NCI-H2107 (cell line): ENCODE data around the gene CASP3.

ENCODE experiments used
- DNase-seq: peaks from one replicate; lab custom pipeline; 2025; lab: John Stamatoyannopoulos, UW

CASP3 gene

DNA sequence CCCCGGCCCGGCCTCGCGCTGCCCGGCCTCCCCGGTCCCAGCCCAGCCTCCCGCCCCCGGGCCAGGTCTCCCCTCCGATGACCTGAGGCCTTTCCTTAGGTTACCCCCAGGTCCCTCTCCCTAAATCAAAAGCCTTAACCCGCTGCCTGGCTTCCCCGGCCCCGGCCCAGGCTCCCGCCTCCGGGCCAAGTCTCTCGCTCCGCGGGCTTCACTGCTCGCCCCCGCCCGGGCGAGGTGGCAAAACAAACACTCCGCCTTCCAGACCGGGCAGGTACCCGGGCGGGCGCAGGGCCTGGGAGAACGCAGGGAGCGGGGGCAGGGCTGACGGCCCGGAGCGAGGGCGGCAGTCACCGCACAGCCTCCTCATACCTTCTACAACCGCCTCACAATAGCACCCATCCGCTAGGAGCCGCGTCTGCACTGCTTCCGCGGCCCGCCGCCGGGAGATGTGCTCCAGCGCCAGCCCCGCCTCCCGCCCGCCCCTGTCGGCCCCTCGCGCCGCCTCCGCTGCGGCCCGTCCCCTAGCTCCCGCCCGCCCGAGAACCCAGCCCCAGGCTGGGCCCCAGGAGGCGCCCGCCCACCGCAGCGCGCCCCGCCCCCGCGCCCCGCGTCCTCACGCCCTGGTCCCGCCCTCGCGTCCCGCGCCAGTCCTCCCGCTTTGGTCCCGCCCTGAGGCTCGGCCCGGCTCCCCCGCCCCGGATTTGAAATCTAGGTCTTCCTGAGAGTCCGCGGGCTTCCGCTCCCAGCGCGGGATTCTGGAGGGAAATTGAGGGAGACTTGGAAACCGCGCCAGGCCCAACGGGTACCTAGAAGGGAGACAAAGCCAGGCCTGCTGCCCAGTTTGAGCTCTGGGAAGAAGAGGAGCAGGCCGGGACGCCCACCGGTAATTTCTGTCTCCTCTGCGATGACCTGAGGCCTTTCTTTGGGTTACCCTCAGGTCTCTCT lies at the start of gene CASP3, which contains the start of gene PRIMPOL:
Gene CASP3 (minus strand): TSS at position 422 of the 945 bp plus-strand sequence. CDS start 10,994 bp downstream, outside the sequence.
Gene PRIMPOL (plus strand): TSS at position 713 of the 945 bp plus-strand sequence. CDS start 7,403 bp downstream, outside the sequence.
- peak; percentile 85 for DNase-seq

DNA sequence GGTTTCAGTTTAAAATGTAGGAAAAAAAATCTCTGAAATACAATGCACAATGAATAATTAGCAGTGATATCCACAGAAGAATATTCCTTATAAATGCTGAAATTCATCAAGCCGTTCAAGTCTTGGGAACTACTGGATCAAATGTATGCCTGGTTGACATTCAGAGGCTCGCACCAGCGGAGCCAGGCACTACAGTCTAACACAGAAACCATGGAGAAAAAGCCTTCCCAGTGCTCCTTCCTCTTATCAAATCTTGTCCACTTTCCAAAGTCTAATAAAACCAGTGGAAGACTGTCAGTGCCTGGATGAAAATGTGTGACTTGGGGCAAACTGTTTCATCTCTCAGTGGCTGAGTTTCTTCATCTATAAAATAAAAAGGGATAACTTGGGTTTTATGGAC lies 48.7 kb upstream of the CASP3 start:
- DNase-seq: no peak

DNA sequence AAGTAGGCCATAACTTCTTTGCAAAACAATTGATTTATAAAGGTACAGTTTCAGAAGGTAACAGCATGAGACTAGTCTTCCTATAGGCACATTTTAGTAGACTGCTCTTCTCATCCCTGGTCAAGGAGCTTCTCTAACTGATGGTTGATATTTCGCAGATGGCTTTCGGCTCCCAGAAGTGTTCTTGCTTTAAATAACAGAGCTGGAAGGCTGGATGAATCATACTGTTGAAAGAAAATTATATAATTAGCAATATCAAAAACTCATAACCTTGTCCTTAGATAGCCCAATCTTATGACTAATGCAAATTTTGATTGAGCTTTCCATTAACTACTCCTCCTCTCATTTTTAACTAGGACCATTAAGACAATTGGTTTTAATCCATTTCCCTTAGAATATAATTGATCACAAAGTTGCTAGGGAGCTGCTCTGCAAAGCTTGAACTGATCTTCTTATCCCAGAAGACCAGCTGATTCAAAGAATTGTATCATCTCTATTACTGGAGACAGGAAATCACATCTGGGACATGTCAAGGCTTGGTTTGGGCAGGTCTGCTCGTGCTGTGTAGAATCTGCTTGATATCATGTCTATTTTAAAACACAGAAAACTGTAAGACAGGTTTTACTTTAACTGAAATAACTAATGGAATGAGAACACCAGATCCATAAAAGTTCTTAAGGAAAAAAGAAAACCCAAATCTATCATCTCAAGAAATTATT lies 46.1 kb upstream of the CASP3 start:
- DNase-seq: no peak

DNA sequence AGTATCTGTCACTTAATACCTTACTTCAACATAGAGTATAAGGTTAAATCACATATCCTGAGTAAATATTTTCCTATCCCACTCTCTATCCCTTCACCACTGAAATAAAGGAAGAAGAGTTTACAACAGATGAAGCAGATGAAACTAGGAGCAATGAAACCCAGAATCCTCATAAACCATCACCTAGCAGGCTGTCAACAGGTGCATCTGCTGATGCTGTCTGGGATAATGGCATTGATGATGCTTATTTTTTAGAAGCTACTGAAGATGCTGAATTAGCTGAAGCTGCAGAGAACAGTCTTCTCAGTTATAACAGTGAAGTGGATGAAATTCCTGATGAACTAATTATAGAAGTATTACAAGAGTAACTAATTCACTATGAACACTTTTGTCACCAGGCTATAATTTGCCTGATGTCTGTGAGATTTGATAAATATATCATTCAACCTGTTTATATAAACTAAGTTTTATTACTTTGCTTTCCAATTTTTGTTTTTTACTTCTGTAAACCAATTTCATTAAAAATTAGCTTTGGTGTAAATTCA lies 45.2 kb upstream of the CASP3 start:
- DNase-seq: no peak

DNA sequence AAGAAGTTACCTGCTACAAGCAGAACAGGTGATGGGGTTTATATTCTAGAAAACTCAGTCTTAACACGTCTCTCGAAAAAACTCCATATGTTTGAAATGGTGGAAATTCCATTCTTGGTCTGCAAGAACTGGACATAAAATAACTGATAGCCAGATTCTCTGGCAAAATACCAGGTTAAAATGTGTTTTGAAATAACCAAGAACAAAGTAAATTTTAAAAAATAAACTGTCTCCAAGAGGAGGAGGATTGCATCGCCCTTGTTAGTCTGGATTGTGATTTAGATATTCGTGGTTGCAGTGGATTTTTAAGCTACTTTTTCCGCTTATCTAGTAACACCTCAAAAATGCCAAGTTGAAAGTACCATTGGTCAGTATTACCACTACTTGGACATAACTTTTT lies 43.8 kb upstream of the CASP3 start:
- DNase-seq: no peak

DNA sequence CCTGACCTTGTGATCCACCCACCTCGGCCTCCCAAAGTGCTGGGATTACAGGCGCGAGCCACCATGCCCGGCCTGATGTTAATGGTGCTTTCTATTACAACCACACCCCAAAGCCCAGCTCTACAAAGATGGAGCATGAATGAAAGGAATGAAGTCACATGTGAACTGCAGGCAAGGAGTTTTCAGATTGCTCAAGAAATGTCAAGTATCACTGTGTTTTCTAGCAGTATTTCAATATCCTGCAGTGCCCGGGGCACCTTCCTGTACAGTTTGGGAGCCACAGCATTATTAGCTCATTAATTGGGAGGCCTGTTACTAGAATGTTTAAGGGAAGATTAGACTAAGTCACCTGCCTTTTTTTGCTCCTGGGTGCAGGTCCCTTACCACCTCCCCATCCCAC lies 40.4 kb upstream of the CASP3 start:
- no peak for DNase-seq

DNA sequence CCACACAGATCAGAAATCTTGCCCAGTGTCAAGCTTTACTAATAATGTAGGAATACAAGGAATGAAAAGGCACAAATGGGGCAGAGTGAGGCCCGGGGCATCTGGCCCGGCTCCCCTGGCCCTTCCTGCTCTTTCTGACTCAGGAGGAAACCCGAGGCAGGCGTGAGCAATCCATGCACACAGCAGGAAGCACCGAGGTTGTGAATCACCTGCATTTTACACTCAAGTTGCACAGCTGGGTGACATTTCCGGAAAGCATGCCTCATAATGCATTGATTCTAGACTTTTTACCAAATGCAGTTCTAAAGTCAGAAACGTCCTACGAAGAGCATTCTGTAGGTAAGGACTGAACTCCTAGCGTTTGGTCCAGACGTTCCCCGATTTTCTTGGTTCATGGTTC lies 39.2 kb upstream of the CASP3 start:
- no peak for DNase-seq

DNA sequence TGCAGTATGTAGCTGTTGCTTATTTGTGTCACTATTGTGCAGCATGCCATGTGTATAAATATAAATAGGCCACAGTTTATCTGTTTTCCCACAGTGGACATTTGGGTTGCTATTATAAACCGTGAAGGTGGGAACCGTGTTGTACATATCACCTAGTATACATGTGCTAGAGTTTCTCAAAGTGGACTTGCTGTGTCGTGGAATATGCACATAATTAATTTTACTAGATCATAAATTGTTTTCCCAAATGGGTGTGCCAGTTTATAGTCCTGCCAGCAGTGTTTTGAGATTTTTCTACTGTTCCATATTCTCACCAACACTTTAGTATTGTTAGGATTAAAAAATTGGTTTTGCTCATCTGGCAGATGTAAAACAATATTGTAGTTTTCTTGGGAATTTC lies 38.8 kb upstream of the CASP3 start:
- no peak for DNase-seq

DNA sequence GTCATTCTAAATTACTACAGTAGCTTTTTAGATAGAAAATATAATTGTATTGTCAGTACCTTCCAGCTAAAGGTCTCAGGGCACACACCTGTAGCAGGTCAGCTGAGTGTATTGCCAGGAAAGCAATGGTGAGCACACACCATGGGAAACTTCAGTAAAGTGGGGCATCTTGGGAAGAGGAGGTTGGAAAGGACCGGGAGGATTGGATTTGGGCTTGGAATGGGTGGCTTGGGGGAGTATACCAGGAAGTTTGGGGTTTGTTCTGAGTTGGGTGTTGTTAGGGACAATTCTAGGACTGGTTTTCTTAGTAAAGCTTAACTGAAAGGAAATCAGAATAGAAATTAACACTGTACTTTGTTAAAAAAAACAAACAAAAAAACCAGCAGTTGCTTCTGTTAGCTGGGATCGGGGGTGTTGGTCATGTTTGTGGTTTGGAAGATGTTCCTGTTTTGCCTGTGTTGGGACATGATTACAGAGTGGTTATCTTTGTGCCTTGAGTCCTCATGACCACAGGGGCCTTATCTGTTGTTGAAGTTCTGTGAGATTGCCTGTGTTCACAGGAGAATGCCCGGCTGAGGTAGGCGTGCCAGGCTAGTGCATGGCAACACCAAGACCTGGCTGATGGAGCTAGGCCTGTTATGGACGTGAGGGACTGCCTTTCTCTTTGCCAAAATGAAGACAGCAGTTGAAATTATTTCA lies 35.4 kb upstream of the CASP3 start:
- DNase-seq: no peak

DNA sequence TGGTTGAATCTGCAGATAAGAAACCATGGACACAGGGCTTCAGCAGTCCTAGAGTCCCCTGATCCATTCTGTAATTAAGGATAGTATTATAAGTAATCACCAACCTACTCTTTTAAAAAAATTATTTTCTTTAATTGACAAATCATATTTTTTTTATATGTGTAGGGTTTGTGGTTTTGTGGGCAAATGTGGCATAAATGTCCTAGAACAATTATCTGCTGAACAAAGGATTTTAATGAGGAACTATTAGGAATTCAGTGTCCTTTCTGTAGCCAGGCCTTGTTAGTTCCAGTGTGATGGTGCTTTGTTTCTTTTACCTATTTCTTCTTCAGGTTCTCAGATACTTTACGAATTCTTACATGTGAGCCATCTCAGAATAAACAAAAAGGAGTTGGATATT lies 32.7 kb upstream of the CASP3 start:
- DNase-seq: no peak

DNA sequence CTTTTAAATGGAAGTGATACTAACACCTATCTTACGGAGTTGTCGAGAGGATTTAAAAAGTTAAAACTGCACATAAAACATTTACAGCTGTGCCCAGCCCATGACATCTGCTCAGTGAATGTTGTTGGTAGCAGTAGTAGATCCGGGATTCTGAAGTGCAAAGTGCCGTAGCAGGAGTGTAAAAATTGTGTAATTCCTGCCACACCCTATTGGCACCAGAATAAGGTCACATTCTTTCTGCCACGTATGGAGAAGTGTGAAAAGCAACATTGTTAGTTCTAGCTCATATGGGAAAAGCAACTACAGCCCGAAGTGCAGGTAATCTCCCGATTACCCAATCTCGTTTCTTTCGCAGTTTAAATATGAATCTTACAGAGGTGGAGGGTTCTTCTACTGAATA lies 31.5 kb upstream of the CASP3 start:
- DNase-seq: no peak

DNA sequence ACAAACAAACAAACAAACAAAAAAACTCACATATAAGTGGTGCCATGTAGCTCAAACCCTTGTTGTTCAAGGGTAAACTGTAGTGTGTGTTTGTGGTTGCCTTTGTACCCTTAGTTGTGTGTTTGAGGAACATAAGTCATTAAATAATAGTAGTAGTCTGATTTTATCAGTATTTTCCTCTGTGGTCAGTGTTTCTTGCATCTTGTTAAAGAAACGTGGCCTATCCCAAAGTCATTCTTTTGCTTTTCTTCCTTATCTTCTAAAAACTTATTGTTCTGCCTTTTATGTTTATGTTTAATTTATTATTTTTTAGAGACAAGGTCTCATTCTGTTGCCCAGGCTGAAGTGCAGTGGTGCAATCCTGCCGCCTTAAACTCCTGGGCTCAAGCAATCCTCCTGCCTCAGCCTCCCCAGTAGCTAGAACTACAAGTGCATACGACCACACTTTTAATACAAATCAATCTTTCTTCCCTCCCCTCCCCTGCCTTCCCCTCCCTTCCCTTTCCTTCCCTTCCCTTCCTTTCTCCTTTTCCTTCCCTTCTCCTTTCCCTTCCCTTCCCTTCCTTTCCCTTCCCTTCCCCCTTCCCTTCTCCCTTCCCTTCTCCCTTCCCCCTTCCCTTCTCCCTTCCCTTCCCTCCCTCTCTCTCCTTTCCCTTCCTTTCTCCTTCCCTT lies 26.7 kb upstream of the CASP3 start:
- DNase-seq: no peak

DNA sequence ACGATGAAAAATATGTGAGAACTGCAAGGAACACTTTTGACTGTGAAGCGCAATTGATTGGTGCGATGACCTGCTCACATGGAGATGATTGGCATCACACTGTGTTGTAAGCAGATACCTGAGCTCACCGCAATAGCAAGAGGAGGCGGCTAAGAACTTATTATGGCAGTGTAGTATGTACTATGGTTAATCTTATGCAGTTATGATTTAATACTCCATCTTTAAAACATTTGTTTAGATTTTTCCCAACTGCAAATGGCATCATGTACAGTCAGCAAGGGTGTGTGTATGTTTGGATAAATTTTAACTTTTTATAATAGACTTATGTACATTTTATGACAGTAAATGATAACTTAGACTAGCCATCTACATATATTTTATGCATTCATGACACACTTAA lies 25.8 kb upstream of the CASP3 start:
- DNase-seq: no peak

DNA sequence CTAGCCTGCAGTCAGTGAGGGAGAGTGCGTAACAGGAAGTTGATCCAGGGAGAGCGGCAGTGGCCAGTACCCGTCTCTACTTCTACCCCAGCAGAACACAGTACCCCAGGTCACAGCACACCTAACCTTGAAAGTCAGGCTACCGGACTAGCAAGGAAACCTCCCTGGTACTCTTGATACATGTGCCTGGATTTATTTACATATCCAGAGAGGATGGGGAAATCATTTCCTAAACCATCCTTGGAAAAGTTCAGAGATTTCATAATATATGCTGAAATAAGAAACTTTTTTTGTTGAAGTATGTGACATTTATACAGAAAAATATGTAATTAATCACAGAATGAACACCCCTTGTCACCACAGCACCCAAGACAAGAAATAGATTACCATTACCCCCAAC lies 24.8 kb upstream of the CASP3 start:
- DNase-seq: no peak

DNA sequence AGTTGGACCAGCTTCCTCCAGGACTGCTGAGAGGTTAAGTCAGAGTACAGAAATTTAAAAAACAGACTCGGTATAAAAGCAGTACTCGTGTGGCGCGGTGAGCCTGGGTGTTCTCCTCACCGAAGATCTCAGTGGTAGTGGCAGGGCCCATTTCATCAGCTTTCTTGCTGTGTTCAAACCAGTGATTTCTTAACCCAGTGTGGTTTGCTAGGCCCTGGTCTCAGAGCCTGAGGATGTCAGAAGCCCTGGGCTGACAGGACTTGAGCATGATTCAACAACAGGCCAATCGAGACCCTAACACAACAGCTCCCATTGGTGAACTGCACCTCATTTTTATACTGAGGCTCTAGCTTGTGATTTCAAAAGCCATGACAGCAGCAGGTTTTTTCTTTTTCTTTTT lies 23.5 kb upstream of the CASP3 start:
- no peak for DNase-seq

DNA sequence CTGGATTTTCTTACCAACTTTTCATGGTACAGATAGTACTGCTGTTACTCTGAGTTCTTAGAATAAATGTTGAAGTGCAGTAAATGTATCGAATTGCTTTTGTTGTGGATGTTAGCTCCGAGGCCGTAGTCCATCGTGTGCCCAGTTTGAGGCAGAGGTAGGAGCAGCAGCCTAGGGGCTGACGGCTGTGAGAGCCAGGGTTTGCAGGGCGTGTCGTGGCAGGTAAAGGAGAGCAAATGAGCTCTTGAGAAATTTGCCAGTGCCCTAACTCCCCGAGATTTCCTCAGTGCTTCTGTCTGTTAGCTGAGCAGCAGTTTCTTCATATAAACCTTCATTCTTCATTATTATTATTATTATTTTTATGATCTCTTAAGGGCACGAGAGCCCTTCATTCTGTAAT lies 21.9 kb upstream of the CASP3 start:
- DNase-seq: no peak

DNA sequence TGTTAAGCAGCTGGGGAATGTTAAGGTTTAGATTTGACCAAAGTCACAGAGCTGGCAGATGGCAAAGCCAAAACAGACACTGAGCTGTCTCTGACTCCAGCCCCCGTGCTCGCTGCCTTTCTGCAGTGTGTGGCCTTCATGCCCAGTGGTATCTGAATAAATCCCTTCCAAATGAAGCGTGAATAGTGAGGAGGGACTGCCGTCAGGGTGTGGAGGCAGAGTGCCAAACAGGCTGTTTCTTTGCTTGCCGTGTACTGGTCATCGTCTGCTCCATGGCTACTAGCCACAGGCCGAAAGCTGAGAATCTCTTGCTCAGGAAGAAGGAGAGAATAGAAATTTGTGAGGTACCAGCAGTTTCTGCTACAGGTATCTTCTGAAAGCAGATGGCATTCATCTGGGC lies 20.0 kb upstream of the CASP3 start:
- DNase-seq: no peak

DNA sequence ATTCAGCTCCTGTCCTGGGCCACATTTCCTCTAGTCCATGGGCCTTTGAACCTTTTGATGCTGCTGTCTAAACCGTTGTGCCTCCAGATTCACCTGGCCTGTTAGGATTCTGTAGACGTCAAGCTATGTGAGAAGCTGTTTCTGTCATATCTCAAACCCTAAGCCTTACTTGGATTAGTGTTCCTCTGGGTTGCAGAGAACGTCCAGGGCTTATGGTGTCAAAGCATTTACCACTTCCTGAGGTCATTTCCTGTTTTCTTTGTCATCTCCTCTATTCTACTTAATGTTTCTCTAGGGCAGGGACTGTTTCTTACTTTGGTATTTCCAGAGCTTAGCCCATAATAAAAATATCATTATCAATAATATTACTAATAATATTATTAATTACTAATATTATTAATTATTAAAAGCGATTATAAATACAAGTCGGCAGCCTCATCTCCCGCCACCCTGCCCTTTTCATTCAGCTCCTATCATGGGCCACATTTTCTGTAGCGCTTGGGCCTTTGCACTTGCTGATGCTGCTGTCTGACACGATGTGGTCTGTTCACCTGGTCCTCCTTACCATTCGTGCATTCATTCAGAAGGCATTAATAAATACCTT lies 19.4 kb upstream of the CASP3 start:
- no peak for DNase-seq

DNA sequence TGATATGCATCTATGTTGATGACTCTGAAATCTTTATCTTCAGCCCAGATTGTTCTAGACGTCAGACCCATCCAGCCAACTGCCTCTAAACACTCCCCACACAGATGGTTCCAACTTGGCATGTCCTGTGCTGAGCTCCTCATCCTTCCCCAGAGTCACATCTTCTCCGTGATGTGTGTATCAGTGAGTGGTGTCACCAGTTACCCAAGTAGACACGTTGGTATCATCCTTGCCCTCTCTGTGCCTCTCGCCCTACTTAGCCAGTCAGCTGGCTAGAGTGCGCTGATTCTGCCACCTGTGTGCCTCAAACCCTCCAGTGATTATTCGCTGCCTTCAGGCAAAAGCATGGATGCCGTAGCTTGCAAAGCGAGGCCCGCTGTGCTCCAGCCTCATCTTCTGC lies 18.8 kb upstream of the CASP3 start:
- no peak for DNase-seq

DNA sequence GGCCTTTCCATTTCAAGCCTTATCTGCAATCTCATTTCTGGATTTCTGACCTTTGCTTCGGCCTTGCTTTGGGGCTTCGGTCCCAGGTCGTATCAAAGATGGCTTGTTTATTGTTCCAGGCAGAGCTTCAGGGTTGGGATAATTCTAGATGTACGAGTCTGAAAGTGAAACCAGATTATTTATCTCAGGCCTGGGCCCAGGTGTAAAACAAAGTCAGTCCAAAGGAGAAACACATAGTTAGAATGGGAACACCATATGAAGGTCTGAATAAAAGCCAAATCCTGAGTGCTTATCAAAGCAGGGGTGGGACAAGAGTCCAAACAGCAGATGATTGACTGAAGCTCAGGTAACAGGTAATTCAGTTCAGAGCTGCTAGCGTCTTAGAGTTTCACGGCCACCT lies 17.4 kb upstream of the CASP3 start:
- DNase-seq: no peak
